GM12892 (cell line): ENCODE data around the gene TMEM184C.

ENCODE experiments used
- DNase-seq: peaks from one replicate; pipeline ENCODE4 v3.0.0; 2011; ENCODE audit not compliant: insufficient read length
- FAIRE-seq: peaks from 2 replicates; lab custom pipeline; 2011; peaks lifted over from hg19 to GRCh38; lab: Jason Lieb, UNC
- POLR2A ChIP-seq: IDR thresholded peaks from 2 replicates; pipeline ENCODE4 v1.6.1; 2011; ENCODE audit warnings: low read depth, low read length, control low read depth
- POLR2AphosphoS5 ChIP-seq: IDR thresholded peaks from 2 replicates; pipeline ENCODE4 v1.6.1; 2011; ENCODE audit warnings: low read depth, low read length, control low read depth
- TAF1 ChIP-seq: IDR thresholded peaks from 2 replicates; pipeline ENCODE4 v1.6.1; 2011; ENCODE audit warnings: low read depth, mild to moderate bottlenecking, control low read depth, low read length, borderline replicate concordance

Gene TMEM184C

GRCh38 chr4:147674496-147674895 lies 57.3 kb downstream of the TMEM184C start:
- FAIRE-seq = no peak
- TF ChIP-seq TAF1 (no peak), POLR2A (no peak), POLR2AphosphoS5 (no peak)
- no peak for DNase-seq

GRCh38 chr4:147678106-147678505 lies 60.9 kb downstream of the TMEM184C start:
- no peak for DNase-seq
- TF ChIP-seq TAF1 (no peak), POLR2AphosphoS5 (no peak), POLR2A (no peak)
- FAIRE-seq = no peak

- FAIRE-seq = no peak
These were observed 61.8 kb downstream of the TMEM184C start for GRCh38 chr4:147678796-147679549.

GRCh38 chr4:147682755-147683154 lies 65.6 kb downstream of the TMEM184C start:
- FAIRE-seq (no peak), DNase-seq (no peak)
- TF ChIP-seq TAF1 (no peak), POLR2A (no peak), POLR2AphosphoS5 (no peak)

More at GRCh38 chr4:147678796-147679549, 61.8 kb downstream of the TMEM184C start:
- DNase-seq = no peak
- TF ChIP-seq POLR2AphosphoS5 (no peak), POLR2A (no peak), TAF1 (no peak)

GRCh38 chr4:147683188-147683591 lies 66.0 kb downstream of the TMEM184C start:
- TF ChIP-seq TAF1 = no peak
- TF ChIP-seq POLR2AphosphoS5 = no peak
- no peak; the same call in 1 of the 2 replicates for TF ChIP-seq POLR2A
- DNase-seq = no peak
- peak; percentile 5 for FAIRE-seq

- DNase-seq (peak; percentile 89), FAIRE-seq (peak; percentile 100)
- peak; percentile 97 for TF ChIP-seq POLR2AphosphoS5
- TF ChIP-seq TAF1 = peak; percentile 51
- peak; percentile 90 for TF ChIP-seq POLR2A
These were observed 66.8 kb downstream of the TMEM184C start, which contains the start of gene PRMT9 for GRCh38 chr4:147683717-147684700. TSS of gene PRMT9 (minus strand) at chr4:147684163. CDS start at chr4:147683987, 176 bp downstream.

- DNase-seq (no peak), FAIRE-seq (no peak)
- no peak for TF ChIP-seq POLR2A
These were observed 71.9 kb downstream of the TMEM184C start for GRCh38 chr4:147689067-147689466.

GRCh38 chr4:147691820-147692219 lies 74.6 kb downstream of the TMEM184C start:
- FAIRE-seq = no peak
- no peak for DNase-seq

GRCh38 chr4:147693218-147693617 lies 76.0 kb downstream of the TMEM184C start:
- FAIRE-seq = no peak
- TF ChIP-seq TAF1 (no peak), POLR2A (no peak), POLR2AphosphoS5 (no peak)

More at GRCh38 chr4:147691820-147692219, 74.6 kb downstream of the TMEM184C start:
- TF ChIP-seq POLR2A (no peak), TAF1 (no peak), POLR2AphosphoS5 (no peak)

GRCh38 chr4:147696866-147697265 lies 79.7 kb downstream of the TMEM184C start:
- no peak for TF ChIP-seq POLR2AphosphoS5
- TF ChIP-seq TAF1 = no peak
- no peak for TF ChIP-seq POLR2A
- DNase-seq (no peak), FAIRE-seq (no peak)

More at GRCh38 chr4:147693218-147693617, 76.0 kb downstream of the TMEM184C start:
- DNase-seq = no peak

GRCh38 chr4:147704846-147705245 lies 87.6 kb downstream of the TMEM184C start:
- no peak for TF ChIP-seq POLR2A
- no peak for TF ChIP-seq TAF1
- TF ChIP-seq POLR2AphosphoS5 = no peak
- FAIRE-seq = no peak
- DNase-seq = no peak
